Sigmoid colon (tissue), 4 donors: ENCODE data around the gene SEC24D.
"Not testable (repeated sequence)": the region's sequence is repeated elsewhere in the genome, so short reads cannot be mapped to it uniquely, and the experiment has no call there.

Experiments
- CTCF ChIP-seq, 4 experiments: fragments of 450-650 bp in 3 of 4; fragments of 200-600 bp in 1 of 4; IDR thresholded peaks; one replicate each; pipeline ENCODE4 v1.5.1; 2016 to 2019; ENCODE audit warnings: antibody characterized with exemption in 4 of 4, mild to moderate bottlenecking in 3 of 4, moderate library complexity in 2 of 4
- POLR2A ChIP-seq, 2 donors: fragments of 450-650 bp; IDR thresholded peaks; one replicate each; pipeline ENCODE4 v1.6.1; 2016; ENCODE audit warnings: antibody characterized with exemption in 2 of 2, mild to moderate bottlenecking in 2 of 2, moderate library complexity in 2 of 2
- POLR2AphosphoS5 ChIP-seq, 4 donors: sonication (generic); formaldehyde crosslinking; IDR thresholded peaks; one replicate each; pipeline ENCODE4 v1.6.1; 2017; ENCODE audit warnings: antibody characterized with exemption in 4 of 4

DNA sequence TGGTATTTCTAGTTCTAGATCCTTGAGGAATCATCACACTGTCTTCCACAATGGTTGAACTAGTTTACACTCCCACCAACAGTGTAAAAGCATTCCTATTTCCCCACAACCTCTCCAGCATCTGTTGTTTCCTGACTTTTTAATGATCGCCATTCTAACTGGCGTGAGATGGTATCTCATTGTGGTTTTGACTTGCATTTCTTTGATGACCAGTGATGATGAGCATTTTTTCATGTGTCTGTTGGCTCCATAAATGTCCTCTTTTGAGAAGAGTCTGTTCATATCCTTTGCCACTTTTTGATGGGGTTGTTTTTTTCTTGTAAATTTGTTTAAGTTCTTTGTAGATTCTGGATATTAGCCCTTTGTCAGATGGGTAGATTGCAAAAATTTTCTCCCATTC is 58.3 kb downstream of the SEC24D start:
- TF ChIP-seq CTCF, POLR2A, POLR2AphosphoS5 (IDR thresholded peaks at IDR 0.05): not testable (repeated sequence)
